IPS DF 4.7 (cell line): ENCODE measurements around the gene HOXC5.
"Not testable (repeated sequence)": the region's sequence is repeated elsewhere in the genome, so short reads cannot be mapped to it uniquely, and the experiment has no call there.

ENCODE experiments used
- DNase-seq: peaks from one replicate; pipeline ENCODE4 v3.0.0-alpha.2; 2013; ENCODE audit warnings: low spot score; ENCODE audit errors: extremely low read depth

Gene HOXC5

DNA sequence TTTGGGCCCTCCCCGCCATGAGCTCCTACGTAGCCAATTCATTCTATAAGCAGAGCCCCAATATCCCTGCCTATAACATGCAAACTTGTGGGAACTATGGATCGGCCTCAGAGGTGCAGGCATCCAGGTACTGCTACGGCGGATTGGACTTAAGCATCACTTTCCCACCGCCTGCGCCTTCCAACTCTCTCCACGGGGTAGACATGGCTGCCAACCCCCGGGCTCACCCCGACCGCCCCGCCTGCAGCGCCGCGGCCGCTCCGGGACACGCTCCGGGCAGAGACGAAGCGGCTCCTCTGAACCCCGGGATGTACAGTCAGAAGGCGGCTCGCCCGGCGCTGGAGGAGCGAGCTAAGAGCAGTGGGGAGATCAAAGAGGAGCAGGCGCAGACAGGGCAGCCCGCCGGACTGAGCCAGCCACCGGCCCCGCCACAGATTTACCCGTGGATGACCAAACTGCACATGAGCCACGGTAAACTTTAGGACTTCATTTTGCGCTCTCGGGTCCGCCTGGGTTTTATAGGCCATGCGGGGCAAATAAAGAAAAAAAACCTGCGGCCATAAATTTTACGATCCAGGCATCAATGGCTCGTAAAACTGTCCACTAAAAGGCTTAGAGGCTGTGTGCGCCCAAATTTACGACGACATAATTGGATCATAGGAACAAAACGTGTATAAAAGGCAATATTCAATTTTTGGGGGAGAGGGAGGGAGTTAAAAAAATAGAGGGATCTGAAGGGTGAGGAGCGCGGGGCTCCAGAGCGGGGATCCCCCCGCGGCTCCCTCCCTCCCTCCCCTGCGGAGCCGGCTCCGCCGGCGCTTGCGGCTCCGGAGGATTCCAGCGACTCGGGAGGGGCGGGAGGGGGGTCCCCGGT lies 493 bp downstream of the HOXC5 start:
- no peak for DNase-seq

- DNase-seq, result no peak
These were observed 1.3 kb downstream of the HOXC5 start for GRCh38 chr12:54033980-54034784.

DNA sequence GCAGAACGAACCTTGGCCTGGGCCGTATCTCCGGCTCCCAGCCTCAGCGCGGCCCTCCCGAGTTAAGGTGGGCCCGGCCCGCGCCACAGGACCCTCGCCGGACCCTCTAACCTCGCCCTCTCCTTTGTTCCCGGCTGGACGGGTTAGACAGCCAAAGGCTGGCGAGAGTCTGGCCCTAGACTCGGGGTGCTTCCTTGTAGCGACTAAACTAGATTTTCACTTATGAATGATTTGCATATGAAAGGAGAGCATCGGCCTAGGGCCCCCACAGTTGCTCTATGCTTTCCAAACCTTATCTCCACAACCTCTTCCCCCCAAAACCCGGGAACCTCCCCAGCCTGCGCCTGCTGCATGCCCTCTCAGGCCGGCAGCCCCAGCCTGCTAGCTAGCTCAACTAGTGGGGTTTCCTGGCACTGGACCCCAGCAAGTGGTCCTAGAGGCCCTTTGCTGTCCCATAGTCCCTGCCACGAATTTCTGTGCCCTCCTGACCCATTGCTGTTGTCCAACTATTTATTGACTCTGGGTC lies 2.0 kb downstream of the HOXC5 start:
- no peak for DNase-seq

DNA sequence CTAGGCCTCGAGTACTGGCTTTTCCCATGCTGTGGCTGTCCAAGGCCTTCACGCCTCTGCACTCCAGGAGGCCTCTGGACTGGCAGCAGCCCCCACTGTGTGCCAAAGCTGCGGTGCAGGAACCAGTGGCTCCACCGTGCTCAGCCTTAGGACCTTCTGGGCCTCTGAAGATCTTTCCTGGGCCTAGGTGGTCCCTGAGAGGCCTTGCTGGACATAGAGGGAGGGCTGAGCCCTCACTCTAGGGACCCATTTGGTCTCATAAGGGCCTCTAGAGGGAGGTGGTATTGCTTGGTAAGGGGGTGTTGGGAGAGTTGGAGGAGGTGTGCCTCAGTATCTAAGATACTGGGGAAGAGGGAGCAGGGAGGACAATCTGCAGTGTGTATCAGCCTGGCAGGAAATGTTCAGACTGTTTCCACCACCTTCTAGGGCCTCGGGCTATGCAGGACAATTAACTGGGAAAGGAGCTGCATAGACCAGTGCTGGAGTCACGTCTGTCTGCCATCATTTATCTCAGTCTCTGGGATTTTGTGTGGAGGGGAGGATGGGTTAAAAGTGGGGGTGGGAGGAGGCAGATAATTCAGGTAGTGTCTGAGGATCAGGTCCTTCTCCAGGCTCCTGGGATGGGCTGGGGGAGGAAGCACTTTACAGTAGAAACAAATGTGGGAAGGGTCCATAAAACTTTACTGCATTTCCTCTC lies 2.9 kb downstream of the HOXC5 start:
- no peak for DNase-seq

GRCh38 chr12:54036620-54037359 lies 3.9 kb downstream of the HOXC5 start:
- DNase-seq, result no peak

- DNase-seq, result no peak
These were observed 4.8 kb downstream of the HOXC5 start for GRCh38 chr12:54037360-54038283.

- no peak for DNase-seq
These were observed 5.5 kb downstream of the HOXC5 start for GRCh38 chr12:54038284-54038870.

DNA sequence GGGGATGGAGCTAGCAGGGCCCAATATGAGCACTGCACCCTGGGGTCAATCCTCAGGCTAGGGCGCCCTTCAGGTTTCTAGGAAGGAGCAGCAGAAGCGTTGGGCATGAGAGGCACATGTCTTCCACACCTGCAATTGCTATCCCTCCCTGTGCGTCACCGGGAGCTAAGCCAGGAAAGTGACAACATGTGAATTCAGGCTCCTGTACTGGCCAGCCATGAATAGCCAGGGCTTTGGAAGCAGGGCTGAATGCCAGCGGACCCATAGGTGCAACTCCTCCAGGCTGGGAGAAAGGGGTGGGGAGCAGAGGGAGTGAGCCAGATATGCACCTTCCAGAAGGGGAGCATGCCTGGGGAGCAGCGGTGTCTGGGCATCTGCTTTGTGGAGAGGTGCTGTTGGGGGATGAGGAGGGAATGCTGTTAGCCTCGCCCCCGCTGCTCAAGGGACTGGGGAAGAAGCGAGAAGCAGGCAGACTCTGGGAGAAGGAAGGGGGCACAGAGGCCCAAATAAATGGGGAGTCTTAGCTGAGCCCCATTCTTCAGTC lies 6.1 kb downstream of the HOXC5 start:
- DNase-seq, result no peak

GRCh38 chr12:54039417-54040147 lies 6.7 kb downstream of the HOXC5 start:
- DNase-seq, result no peak

GRCh38 chr12:54040148-54040494 lies 7.3 kb downstream of the HOXC5 start:
- DNase-seq, result no peak

GRCh38 chr12:54040648-54041047 lies 7.8 kb downstream of the HOXC5 start:
- DNase-seq, result no peak

DNA sequence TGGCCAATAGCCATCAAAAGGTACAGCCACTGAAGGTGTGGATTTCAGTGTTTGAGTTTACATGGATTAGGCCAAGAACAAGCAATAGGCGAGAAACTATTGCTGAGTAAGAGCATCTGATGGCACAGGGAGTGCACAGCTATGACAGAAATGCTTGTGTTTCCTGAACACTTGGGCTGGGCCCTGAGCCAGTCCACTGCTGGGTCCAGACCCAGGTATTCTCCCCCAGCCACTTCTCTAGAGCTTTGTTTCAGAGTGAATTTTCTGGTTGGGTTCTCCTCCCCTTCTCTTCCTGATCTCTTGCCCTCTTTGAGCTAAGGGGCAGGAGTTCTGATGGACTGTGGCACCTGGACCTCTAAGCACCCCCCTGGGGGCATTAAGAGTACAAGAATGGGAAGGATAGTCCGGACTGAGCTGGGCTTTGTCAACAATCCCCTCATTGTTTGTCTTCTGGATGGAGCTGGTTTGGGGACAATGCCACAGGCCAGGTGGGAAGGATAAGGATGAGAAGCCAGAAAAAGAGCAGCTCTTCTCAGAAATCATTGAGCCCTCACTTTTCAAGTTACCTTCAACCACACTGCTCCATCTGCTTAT lies 8.3 kb downstream of the HOXC5 start:
- DNase-seq, result no peak

- not testable (repeated sequence) for DNase-seq
These were observed 9.2 kb downstream of the HOXC5 start for GRCh38 chr12:54042033-54042432.

DNA sequence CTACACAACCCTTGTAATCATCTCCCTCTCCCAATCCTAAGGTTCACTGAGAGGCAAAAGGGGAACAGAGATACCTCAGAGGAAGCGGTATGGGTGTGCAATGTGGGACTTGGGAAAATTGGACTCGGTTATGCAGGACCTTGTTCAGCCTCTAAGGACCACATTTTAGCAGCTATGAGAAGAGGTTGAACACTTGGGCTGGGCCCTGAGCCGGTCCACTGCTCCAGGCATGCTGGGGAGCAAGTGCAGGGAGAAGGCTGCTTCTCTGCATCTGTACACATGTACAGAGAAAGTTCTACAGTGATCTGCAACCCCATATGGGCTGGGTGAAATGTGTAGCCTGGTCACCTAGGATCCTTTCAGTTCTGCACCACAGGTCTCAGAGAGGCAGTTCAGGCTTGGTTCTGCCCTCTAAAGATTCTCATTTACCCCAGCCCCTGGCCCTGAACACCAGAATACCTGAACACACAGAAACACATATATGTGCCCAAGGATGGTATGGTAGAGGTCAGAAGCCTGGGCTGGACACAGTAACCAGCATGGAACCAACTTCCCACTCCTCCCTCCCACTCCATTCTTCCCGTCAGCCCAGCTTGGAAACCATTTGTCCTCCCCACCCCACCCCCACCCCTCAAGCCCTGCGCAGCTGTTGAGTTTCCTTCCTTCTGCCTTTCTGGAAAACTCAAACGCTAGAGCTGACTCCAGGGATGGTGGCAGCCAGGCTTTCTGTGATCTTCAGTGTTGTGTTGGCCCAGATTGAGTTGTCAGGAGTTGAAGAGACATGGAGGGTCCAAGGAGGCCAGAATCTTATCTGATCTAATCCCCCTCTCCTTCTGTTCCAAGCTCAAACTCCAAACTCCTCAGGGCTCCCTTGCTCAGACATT lies 10.4 kb downstream of the HOXC5 start:
- no peak for DNase-seq

DNA sequence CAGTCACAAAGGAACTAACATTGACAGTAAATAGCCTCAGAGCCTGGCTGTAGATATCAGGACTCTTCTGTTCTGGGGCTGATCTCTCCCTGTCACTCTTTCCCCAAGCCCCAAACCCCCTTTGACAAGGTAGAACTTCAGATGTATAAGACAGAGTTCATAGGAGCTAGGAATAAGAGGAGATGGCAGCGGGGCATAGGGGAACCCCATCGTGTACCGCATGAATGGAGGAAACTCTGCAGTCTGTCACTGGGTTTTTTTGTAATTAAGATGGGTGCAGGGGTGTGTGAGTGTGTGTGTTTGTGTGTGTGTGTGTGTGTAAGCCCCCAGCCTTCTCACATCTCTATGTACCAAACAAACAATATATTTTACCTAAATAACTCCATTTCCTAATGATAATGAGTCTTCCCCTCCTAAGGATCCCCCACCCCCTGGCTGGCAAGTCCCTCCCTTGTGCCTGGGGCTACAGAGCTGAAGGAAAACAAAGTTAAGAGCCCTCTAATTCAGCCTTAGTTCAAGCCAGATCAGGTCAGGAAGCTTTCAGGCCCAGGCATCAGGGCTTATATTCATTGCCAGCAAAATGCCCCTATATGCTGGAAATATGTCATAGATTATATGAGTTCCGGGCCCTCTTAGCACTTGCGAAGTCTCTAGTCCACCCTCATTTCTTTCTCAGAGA lies 11.7 kb downstream of the HOXC5 start:
- DNase-seq, result no peak

- no peak for DNase-seq
These were observed 12.6 kb downstream of the HOXC5 start for GRCh38 chr12:54045401-54045800.
